GM19452 (cell line): Measurements from ENCODE around the gene PEAK1.
A peak's percentile ranks its signal among the peaks of the same experiment; 100 is the strongest.
"Not testable (repeated sequence)": the region's sequence is repeated elsewhere in the genome, so short reads cannot be mapped to it uniquely, and the experiment has no call there.

Experiments
- ATAC-seq: cut with Tn5 transposase; IDR thresholded peaks from one replicate; pipeline ENCODE4 v1.9.1; 2021; ENCODE audit not compliant: unreplicated experiment

Gene PEAK1

GRCh38 chr15:77426377-77426776, 6.5 kb upstream of the PEAK1 start:
- no peak for ATAC-seq

- ATAC-seq = no peak
These were observed 5.2 kb upstream of the PEAK1 start for GRCh38 chr15:77425104-77425503.

GRCh38 chr15:77421370-77421700, 1.4 kb upstream of the PEAK1 start:
- no peak for ATAC-seq

- ATAC-seq = no peak
These were observed 886 bp upstream of the PEAK1 start, which contains the start of gene HMG20A for GRCh38 chr15:77420610-77421369. HMG20A (plus strand) TSS chr15:77420888; CDS start chr15:77458408, 37,520 bp downstream.

GRCh38 chr15:77418966-77419835, 703 bp downstream of the PEAK1 start:
- ATAC-seq = peak; percentile 25

- ATAC-seq = no peak
These were observed 1.4 kb downstream of the PEAK1 start for GRCh38 chr15:77418391-77418965.

- no peak for ATAC-seq
These were observed 2.3 kb downstream of the PEAK1 start for GRCh38 chr15:77417602-77418001.

GRCh38 chr15:77416954-77417353, 3.0 kb downstream of the PEAK1 start:
- no peak for ATAC-seq

GRCh38 chr15:77416148-77416455, 3.8 kb downstream of the PEAK1 start:
- no peak for ATAC-seq

- ATAC-seq = no peak
These were observed 4.3 kb downstream of the PEAK1 start for GRCh38 chr15:77415450-77416147.

- ATAC-seq = no peak
These were observed 5.0 kb downstream of the PEAK1 start for GRCh38 chr15:77414789-77415442.

- ATAC-seq = no peak
These were observed 6.1 kb downstream of the PEAK1 start for GRCh38 chr15:77413699-77414349.

- no peak for ATAC-seq
These were observed 6.8 kb downstream of the PEAK1 start for GRCh38 chr15:77412972-77413698.

GRCh38 chr15:77411619-77411976, 8.3 kb downstream of the PEAK1 start:
- ATAC-seq = no peak

GRCh38 chr15:77410701-77411618, 8.9 kb downstream of the PEAK1 start:
- ATAC-seq = no peak

- ATAC-seq = not testable (repeated sequence)
These were observed 9.8 kb downstream of the PEAK1 start for GRCh38 chr15:77410157-77410500.

- peak; percentile 72 for ATAC-seq
These were observed 10.4 kb downstream of the PEAK1 start for GRCh38 chr15:77409259-77410156.

- ATAC-seq = no peak
These were observed 13.1 kb downstream of the PEAK1 start for GRCh38 chr15:77406846-77407245.
